ENCODE measurements around the gene ZFAND3.

Gene ZFAND3

DNA sequence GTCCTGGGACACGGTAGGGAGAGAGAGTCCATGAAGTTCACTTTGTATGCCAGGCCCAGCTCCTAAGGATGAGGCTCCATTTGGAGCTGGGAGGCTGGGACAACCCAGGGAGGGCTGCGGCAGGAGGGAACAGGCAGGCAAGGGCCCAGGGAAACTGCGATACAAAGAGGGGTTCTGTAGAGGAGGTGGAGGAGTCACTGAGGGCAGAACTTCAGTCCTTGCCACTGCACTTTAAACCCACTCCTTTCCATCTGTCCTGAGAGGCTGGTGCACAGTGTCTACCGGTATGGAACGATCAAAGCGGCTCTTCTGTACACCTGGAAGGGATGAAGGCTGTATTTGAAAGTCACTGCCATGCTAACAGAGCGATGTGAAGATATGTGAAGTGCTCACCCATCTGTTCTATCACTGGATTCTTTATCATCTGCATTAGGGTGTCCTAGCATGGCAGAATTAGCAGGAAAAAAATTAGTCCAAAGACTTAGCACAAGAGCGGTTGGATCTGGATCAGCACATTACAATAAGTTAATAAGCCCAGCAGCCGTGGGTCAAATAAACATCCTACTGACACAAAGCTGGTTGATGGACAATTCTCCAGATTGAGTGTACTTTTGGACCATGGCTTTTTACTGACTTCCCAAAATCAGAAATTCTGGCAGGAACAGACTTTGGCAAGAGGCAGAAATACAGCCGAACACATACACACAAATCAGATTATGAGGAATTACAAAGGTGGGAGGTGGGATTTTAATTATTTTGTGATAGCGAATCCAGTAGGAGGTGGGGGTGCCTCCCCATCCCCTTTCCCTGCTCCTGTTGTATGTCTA lies 20.9 kb upstream of the ZFAND3 start:
- DNase-seq (ENCODE audit: low spot score): no peak

GRCh38 chr6:37799263-37799644 lies 20.3 kb upstream of the ZFAND3 start:
- peak; percentile 26 for DNase-seq (ENCODE audit: low spot score)

- no peak for DNase-seq (ENCODE audit: low spot score)
Observed at GRCh38 chr6:37800703-37801604, 18.6 kb upstream of the ZFAND3 start.

DNA sequence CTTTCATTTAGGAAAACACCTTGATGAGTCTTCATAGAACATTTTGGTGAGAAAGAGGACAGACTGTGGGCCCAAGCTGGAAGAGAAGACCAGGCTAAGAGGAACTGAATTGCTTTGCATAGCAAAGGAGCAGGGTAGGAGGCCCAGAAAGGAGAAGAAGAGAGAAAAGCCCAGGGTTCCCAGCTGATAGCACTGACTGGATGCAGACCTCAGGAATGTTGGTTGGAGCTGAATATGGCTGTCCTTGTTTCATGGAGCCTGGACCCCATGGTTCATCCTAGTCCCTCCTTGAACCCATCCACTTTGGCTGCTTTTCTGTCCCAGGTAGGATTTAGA lies 18.0 kb upstream of the ZFAND3 start:
- DNase-seq (ENCODE audit: low spot score): no peak

DNA sequence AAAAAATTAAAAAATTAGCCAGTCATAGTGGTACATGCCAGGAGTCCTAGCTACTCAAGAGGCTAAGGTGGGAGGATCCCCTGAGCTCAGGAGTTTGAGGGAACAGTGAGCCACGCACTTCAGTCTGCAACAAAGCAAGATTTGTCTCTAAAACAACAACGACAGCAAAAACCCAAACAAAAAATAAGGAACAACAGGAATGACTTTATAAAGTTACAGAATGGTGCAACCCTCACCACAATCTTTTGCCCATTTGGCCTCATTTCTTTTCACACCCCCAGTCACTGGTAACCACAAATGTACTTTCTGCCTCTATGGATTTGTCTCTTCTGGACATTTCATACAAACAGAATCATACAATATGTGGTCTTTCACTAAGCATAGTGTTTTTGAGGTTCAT lies 16.7 kb upstream of the ZFAND3 start:
- no peak for DNase-seq (ENCODE audit: low spot score)

- DNase-seq (ENCODE audit: low spot score): no peak
Observed at GRCh38 chr6:37804586-37804985, 14.9 kb upstream of the ZFAND3 start.

- DNase-seq (ENCODE audit: low spot score): no peak
Observed at GRCh38 chr6:37806213-37806612, 13.3 kb upstream of the ZFAND3 start.

DNA sequence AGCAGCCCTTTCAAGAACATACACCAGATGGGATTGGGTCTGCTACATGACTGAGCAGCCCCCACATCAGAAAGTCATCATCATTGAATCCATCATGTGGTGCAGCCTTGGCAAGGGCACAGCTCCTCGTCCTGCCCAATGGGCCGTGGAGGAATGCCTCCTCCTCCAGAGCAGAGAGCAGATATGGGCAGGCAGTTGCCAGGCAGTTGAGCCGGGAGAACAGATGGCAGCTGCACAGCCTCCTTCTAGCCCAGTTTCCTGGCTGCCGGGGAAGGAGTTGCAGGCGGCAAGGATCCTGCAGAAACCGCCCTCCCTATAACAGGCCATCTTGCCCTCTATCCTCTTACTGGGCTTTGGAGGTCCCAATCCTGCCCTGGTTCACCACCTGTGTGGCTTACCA lies 11.9 kb upstream of the ZFAND3 start:
- no peak for DNase-seq (ENCODE audit: low spot score)

- DNase-seq (ENCODE audit: low spot score): no peak
Observed at GRCh38 chr6:37809197-37809543, 10.4 kb upstream of the ZFAND3 start.

DNA sequence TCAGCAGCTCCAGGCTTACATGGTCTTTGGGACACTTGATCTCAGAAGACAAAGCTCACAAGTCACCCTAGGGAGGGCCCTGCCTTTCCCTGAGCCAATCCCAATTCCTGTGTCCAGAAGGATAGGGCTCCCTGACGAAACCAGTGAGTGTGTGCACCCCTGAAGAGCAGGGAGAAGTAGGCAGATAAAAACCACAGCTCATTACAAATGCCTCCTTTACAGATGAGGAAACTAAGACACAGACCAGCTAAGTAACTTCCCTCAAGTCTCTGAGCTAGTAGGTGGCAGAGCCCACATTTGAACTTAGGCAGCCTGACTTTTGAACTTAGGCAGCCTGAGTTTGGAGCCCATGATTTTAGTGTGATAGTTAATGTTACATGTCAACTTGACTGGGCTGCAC lies 6.7 kb upstream of the ZFAND3 start:
- DNase-seq (ENCODE audit: low spot score): no peak

- DNase-seq (ENCODE audit: low spot score): no peak
Observed at GRCh38 chr6:37814374-37814773, 5.2 kb upstream of the ZFAND3 start.

- no peak for DNase-seq (ENCODE audit: low spot score)
Observed at GRCh38 chr6:37816599-37817375, 2.7 kb upstream of the ZFAND3 start.

DNA sequence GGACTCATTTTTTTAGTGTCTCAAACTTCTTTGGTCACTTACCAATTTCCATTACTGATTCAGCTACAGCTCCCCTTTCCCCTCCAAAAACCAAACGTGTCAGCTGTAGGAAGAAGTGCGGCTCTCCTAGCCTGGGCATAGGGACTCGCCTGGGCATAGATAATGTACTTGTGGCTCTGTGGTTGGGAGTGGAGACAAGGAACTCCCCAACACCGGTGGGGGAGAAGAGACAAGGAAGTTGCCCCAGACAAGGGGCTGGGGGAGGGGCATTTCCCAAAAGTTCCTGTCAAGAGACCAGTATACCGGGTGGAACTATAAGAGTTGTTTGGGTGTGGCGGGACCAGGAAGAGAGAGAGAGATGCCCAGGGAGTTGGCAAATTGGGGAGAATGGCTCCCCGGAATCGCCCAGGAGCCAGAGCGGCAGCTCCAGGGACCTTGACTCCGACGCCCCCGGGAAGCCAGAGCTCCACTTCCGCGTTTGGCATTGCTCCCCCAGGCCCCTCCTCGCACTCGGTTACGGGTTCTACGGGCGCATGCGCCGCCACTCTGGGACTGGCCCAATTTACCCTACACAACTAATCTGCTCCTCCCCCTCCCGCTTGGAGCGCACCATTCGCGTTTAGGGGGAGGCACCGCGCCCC lies 871 bp upstream of the ZFAND3 start:
- DNase-seq (ENCODE audit: low spot score): peak; percentile 82

- no peak for DNase-seq (ENCODE audit: low spot score)
Observed at GRCh38 chr6:37819802-37820717, 533 bp downstream of the ZFAND3 start.

- no peak for DNase-seq (ENCODE audit: low spot score)
Observed at GRCh38 chr6:37820718-37821079, 1.2 kb downstream of the ZFAND3 start.

DNA sequence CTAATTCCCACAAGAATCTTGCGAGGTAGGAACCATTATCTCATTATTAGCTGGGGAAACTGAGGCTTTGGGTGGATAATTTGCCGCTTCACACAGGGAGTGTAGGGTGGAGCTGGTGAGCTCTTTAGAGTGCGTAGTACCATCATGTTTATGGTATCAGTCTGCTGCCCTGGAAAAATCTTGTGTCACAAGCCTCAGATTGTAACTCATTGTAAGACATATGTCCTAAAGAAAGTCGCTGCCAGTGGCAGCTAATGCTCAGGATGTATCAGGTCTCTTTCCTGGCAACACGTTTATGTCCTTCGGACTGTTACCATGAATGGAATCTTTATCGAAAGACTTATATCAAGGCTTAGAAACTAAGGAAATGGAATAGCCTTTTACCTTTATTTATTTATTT lies 1.9 kb downstream of the ZFAND3 start:
- no peak for DNase-seq (ENCODE audit: low spot score)

DNA sequence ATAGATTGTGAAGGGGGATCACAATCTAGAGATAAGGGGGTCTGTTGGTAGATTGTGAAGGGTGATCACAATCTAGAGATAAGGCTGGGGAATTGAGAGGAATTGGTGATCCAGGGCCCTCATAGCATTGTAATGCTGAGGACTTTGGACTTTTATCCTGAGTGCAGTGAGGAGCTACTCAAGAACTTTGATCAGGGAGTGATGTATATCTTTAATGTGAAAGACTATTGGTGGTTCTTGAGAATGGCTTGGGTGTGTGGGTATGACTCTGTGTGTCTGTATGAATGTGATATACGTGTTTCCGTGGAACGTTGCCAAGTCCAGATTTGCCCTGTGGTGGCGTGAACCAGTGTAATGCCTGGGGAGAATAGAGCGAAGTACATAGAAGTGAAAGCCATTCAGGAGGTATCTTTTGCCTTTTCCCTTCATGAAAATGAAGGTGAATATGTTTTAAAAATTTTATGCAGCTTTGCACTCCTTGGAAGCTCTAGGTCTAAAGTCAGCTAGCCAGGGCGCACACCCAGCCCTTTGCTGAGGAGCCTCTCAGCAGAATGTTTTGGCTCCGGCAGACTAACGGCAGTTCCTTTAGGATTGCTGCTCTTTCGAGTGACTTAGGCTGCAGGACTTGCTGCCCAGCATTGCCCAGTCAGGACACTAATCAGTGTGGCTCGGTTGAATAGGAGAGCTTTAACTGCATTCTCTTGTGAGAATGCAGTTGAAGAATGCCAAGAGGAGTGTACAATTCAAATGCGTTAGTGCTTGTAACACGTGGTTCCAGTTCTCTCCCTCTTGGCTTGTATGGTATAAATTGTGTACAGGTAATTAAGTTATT lies 3.5 kb downstream of the ZFAND3 start:
- no peak for DNase-seq (ENCODE audit: low spot score)

DNA sequence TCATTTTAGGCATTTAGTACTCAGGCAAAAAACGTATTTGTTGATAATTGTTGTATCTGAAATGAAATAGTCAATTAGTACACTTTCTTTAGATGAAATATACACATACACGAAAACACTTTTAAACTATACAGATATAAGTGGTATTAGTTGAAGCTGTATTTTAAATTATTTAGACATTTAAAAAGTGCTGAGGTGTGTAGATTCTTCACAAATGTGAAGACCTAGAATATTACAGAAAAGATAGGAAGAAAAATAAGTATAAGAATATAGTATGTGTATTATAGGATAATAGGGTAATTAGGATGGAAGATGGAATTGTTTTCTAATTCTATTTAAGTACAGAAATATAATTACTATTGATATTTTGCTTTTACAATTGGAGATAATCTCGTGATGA lies 4.6 kb downstream of the ZFAND3 start:
- DNase-seq (ENCODE audit: low spot score): no peak

- no peak for DNase-seq (ENCODE audit: low spot score)
Observed at GRCh38 chr6:37826188-37826587, 6.7 kb downstream of the ZFAND3 start.

GRCh38 chr6:37826993-37827392 lies 7.5 kb downstream of the ZFAND3 start:
- no peak for DNase-seq (ENCODE audit: low spot score)

Data from HuH-7 (cell line).